Adrenal gland (tissue), 12 donors: ENCODE data around the gene RARB. TPM values are rescaled to one million over a fixed set of nuclear protein-coding genes. Genes with fewer than 3 reads are reported as not detected.

Experiments
- DNase-seq, 7 donors: peaks; one replicate each; pipeline ENCODE4 v3.0.0-alpha.2; 2019 to 2020
- H3K27ac ChIP-seq, 5 donors: fragments of 200-600 bp; sonication (generic) in 4 of 5; 1 replicate in 3 of 5; 2 replicates in 2 of 5; pipeline versions ENCODE4 v1.5.1 to v1.8.0; 2016 to 2020; ENCODE audit warnings: mild to moderate bottlenecking in 1 of 5
- H3K27me3 ChIP-seq: fragments of 200-600 bp; 2 replicates; pipeline ENCODE4 v1.8.0; 2021
- H3K36me3 ChIP-seq, 2 donors: fragments of 200-600 bp; replicated peaks in 1 of 2; 1 replicate in 1 of 2; 2 replicates in 1 of 2; pipeline versions ENCODE4 v1.5.1 to v1.8.0; 2018 to 2022
- H3K4me1 ChIP-seq, 2 donors: fragments of 200-600 bp; replicated peaks in 1 of 2; 1 replicate in 1 of 2; 2 replicates in 1 of 2; pipeline versions ENCODE4 v1.5.1 to v1.8.0; 2018 to 2021
- H3K4me3 ChIP-seq, 4 donors: fragments of 200-600 bp; sonication (generic) in 3 of 4; one replicate each; pipeline ENCODE4 v1.5.1; 2016 to 2018
- H3K9me3 ChIP-seq, 3 donors: fragments of 200-600 bp; sonication (generic) in 1 of 3; replicated peaks in 1 of 3; 1 replicate in 2 of 3; 2 replicates in 1 of 3; pipeline versions ENCODE4 v1.5.1 to v1.8.0; 2016 to 2021
- POLR2A ChIP-seq, 2 donors: fragments of 450-650 bp; IDR thresholded peaks; one replicate each; pipeline ENCODE4 v1.6.1; 2017; ENCODE audit warnings: antibody characterized with exemption in 2 of 2, mild to moderate bottlenecking in 2 of 2, moderate library complexity in 1 of 2
- WGBS, 4 donors: extraction: QIAGEN DNeasy Blood & Tissue Kit in 2 of 4; methylation state at CpG; one replicate each; pipeline versions ENCODE4 v1.1.5 to v1.1.7; 2013 to 2017; 5-methylcytosine and 5-hydroxymethylcytosine counted together
- intact Hi-C, 2 donors: fragments of 100-400 bp; cut with DNase I; formaldehyde crosslinking; loops; one replicate each; pipeline versions ENCODE4 v1.14.1 to v1.15.0; 2022 to 2023
- polyA plus RNA-seq, 3 donors: library from polyadenylated mRNA; stranded (reverse); fragments of 200-250 nt in 2 of 3; fragments of 350-450 nt in 1 of 3; fragmentation: Illumina TruSeq in 1 of 3; extraction: RNeasy Lipid Tissue Mini Kit (QIAGEN cat#74804) in 1 of 3; gene quantifications; one replicate each; pipeline ENCODE4 v1.2.3, GENCODE V29; 2013 to 2014
- total RNA-seq, 9 donors: library from RNA; depleted of rRNA in 4 of 9; stranded (reverse); fragments of >200 nt in 4 of 9; fragments of 120-200 nt in 1 of 9; fragmentation: NEBNext Ultra II Directional in 1 of 9; extraction: Animal tissue kit (Norgen Biotek cat#: 25700) in 1 of 9; gene quantifications; one replicate each; pipeline versions ENCODE4 v1.1.0 to v1.2.4, GENCODE V29; 2013 to 2023
- TF ChIP-seq, protein P1 (sequence below), 6 experiments: fragments of 450-650 bp in 4 of 6; fragments of 200-600 bp in 2 of 6; sonication (generic) in 1 of 6; IDR thresholded peaks; 1 replicate in 5 of 6; 2 replicates in 1 of 6; pipeline versions ENCODE4 v1.5.1 to v1.8.0; 2016 to 2021; ENCODE audit warnings: antibody characterized with exemption in 6 of 6, mild to moderate bottlenecking in 2 of 6, moderate library complexity in 1 of 6
- donor health status: healthy with polysubstance abuse.
- donor health status: Bipolar disorder and iron deficiency.
- donor health status: DM: yes; HTN: yes; CAD: no.
- donor health status: DM: no; HTN: no; CAD: no.
- donor health status: DM: no; HTN: no; CAD: no.
- donor health status: DM: yes; HTN: yes; CAD: no.

The RARB gene
- total and polyA plus RNA-seq, 12 donors, result 1.7 to 23.3 (median 9.7) TPM

DNA sequence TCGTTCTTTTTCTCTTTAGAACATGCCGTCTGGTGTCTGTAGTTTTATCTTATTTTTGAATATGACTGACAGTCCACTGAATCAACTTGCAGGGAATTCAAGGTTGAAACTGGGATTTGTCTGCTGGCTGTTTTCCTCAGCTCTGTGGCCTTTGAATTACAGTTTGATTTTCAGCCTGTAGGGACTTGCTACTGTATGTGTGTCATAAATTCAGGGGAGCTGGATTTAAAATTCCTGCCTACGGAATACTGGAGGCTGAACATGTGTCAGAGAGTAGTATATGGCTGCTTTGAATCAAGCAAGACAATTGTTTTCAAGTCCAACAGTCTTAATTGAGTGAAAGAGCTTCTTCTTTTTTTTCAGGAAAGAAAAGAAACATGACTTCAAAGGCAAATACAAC, 33.9 kb downstream of the RARB start:
- peaks cover 0 to 14% of the 10 kb centered on the region in 2 donors for H3K4me1 ChIP-seq
- no peak overlapping the region for H3K4me3 ChIP-seq
- H3K36me3 ChIP-seq, result no peaks in the 10 kb centered on the region
- no peak overlapping the region for H3K27ac ChIP-seq
- DNase-seq, result peak in 1 of 7 donors; percentile 14
- intact Hi-C loops, result no loop called here
- H3K27me3 ChIP-seq, result no peaks in the 10 kb centered on the region
- no peaks in the 10 kb centered on the region for H3K9me3 ChIP-seq
- 33 to 55% (median 43%) methylated on average over 3 of the region's 3 CpGs for WGBS, 4 donors
- TF ChIP-seq, protein P1, sequence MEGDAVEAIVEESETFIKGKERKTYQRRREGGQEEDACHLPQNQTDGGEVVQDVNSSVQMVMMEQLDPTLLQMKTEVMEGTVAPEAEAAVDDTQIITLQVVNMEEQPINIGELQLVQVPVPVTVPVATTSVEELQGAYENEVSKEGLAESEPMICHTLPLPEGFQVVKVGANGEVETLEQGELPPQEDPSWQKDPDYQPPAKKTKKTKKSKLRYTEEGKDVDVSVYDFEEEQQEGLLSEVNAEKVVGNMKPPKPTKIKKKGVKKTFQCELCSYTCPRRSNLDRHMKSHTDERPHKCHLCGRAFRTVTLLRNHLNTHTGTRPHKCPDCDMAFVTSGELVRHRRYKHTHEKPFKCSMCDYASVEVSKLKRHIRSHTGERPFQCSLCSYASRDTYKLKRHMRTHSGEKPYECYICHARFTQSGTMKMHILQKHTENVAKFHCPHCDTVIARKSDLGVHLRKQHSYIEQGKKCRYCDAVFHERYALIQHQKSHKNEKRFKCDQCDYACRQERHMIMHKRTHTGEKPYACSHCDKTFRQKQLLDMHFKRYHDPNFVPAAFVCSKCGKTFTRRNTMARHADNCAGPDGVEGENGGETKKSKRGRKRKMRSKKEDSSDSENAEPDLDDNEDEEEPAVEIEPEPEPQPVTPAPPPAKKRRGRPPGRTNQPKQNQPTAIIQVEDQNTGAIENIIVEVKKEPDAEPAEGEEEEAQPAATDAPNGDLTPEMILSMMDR (IDR thresholded peaks at IDR 0.05), result peak in 2 of 6 experiments; percentile 17 to 21
- no peak for TF ChIP-seq POLR2A (IDR thresholded peaks at IDR 0.05)

DNA sequence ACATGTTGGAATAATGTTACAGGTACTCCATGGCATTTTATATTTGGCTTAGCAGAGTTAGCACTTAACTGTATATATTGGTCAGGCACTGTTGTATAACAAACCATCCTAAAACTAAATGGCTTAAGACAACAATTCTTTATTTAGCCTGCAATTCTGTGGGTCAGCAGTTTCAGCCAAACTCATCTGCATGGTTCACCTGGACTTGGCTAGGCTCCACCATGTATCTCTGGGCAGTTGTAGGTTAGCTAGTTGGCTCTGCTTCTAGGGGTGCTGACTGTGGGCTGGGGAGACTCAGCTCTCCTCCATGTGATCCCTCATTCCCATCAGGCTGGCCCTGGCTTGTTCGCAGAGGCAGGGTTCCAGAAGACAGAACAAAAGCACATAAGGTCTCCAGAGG, 34.4 kb downstream of the RARB start:
- Histone ChIP-seq H3K36me3 (no peaks in the 10 kb centered on the region), H3K9me3 (no peaks in the 10 kb centered on the region), H3K4me1 (peaks cover 0 to 14% of the 10 kb centered on the region in 2 donors), H3K27ac (no peak overlapping the region), H3K4me3 (no peak overlapping the region), H3K27me3 (no peaks in the 10 kb centered on the region)
- no peak for DNase-seq
- intact Hi-C loops, result no loop called here
- 85 to 92% (median 91%) methylated on average over 1 of the region's 1 CpG for WGBS, 4 donors
- TF ChIP-seq, protein P1 (IDR thresholded peaks at IDR 0.05), result no peak
- TF ChIP-seq POLR2A (IDR thresholded peaks at IDR 0.05), result no peak

DNA sequence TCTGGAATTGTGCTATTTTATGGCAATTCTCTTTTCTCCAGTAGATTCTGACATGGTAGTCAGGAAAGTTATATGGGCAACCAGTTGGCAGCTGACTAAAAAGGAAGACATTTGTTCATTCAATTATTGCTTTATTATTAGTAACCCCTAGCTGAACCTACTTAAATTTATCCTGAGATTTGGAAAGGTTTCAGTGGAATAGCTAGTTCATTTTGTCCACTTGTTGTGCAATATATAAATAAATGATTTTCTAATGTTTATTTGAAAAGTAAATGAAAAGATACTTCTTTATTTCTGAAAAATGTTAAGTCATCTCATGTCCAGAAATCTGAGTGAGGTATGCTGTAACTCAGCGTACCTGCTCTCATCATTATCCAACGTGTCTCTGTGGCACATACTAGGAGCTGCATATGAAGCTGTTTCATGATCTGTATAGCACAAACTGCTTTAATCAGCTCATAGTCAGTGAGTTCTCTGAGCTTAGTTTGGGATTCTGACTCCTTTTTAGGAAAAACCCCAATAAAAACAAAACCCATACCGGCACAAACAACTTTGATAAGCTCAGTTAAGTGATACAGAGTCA, 35.9 kb downstream of the RARB start:
- Histone ChIP-seq H3K27me3 (no peaks in the 10 kb centered on the region), H3K27ac (peak overlapping the region in 1 of 5 donors; percentile 3)

DNA sequence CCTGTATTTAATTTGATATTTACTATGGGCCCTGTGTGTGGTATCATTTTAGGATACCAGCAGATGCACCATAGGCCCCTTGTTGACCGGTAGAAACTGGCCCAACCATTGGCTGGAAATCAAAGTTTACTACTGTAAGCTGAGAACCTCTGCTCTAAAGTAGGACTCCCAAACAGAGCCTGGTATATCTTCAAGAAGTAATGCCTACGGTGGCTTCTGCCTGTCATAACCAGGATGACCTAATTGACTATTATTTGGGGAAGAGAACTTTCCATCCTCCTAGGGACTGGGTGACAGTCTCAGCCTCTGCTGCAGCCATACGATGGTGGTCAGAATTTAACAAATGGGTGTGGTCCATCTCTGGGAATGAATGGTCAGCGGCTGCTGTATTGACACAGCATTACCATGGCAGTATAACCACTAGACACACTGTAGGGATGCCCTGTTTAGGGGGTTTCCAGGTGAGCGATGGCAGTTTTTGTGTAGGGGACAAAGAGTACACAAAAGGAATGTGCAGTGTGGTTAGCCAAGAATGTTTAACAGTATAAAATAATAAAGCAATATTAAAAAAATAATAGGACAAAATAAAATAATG, 37.3 kb downstream of the RARB start:
- Histone ChIP-seq H3K36me3 (no peaks in the 10 kb centered on the region), H3K4me1 (peaks cover 7 to 25% of the 10 kb centered on the region in 2 donors), H3K9me3 (no peaks in the 10 kb centered on the region), H3K4me3 (no peak overlapping the region), H3K27ac (no peak overlapping the region), H3K27me3 (no peaks in the 10 kb centered on the region)
- 84 to 93% (median 87%) methylated on average over 5 of the region's 5 CpGs for WGBS, 4 donors
- TF ChIP-seq, protein P1 (IDR thresholded peaks at IDR 0.05), result no peak
- no peak for TF ChIP-seq POLR2A (IDR thresholded peaks at IDR 0.05)
- intact Hi-C loops, result no loop called here
- no peak for DNase-seq

More for the DNA sequence above, 35.9 kb downstream of the RARB start:
- Histone ChIP-seq H3K9me3 (no peaks in the 10 kb centered on the region), H3K4me3 (no peak overlapping the region), H3K4me1 (peaks cover 0 to 14% of the 10 kb centered on the region in 2 donors), H3K36me3 (no peaks in the 10 kb centered on the region)
- WGBS, 4 donors, result 78 to 91% (median 82%) methylated on average over 3 of the region's 3 CpGs
- intact Hi-C loops, result no loop called here
- DNase-seq, result no peak
- TF ChIP-seq POLR2A (IDR thresholded peaks at IDR 0.05), result no peak
